LNCaP clone FGC (cell line): ENCODE data around the gene MYL6B.
A peak's percentile ranks its signal among the peaks of the same experiment; 100 is the strongest.

Source experiments
- DNase-seq: peaks from one replicate; pipeline ENCODE4 v3.0.0-alpha.2; 2011; ENCODE audit warnings: low read depth
- H3K4me3 ChIP-seq: 2 replicates; pipeline ENCODE4 v1.5.1; 2011; ENCODE audit warnings: mild to moderate bottlenecking, low read depth, low read length, control low read depth
- CTCF ChIP-seq: IDR thresholded peaks from 2 replicates; pipeline ENCODE4 v1.5.1; 2012; ENCODE audit warnings: mild to moderate bottlenecking; ENCODE audit not compliant: control insufficient read depth, insufficient read depth; ENCODE audit errors: extremely low read depth

The MYL6B gene

GRCh38 chr12:56143870-56144269 is 8.5 kb upstream of the MYL6B start:
- no peak for DNase-seq
- no peak for TF ChIP-seq CTCF
- no peak overlapping the region for H3K4me3 ChIP-seq

- TF ChIP-seq CTCF = no peak
- no peak overlapping the region for H3K4me3 ChIP-seq
- no peak for DNase-seq
Observed at GRCh38 chr12:56145217-56145616, 7.2 kb upstream of the MYL6B start.

GRCh38 chr12:56146492-56147460 is 5.6 kb upstream of the MYL6B start:
- TF ChIP-seq CTCF = no peak
- no peak overlapping the region for H3K4me3 ChIP-seq
- DNase-seq = no peak

- no peak for TF ChIP-seq CTCF
- H3K4me3 ChIP-seq = no peak overlapping the region
- DNase-seq = no peak
Observed at GRCh38 chr12:56150563-56150962, 1.8 kb upstream of the MYL6B start.

- peak overlapping the region; percentile 66 for H3K4me3 ChIP-seq
- DNase-seq = no peak
- 0 out of 2 replicates have a peak, but pooled peaks have one; percentile 8 for TF ChIP-seq CTCF
Observed at GRCh38 chr12:56151672-56152131, 685 bp upstream of the MYL6B start.

GRCh38 chr12:56152756-56153677 is 630 bp downstream of the MYL6B start:
- peak overlapping the region; percentile 66 for H3K4me3 ChIP-seq
- no peak for DNase-seq
- no peak for TF ChIP-seq CTCF
